GM23338 (cell line): ENCODE results near the gene TEPSIN. TPM values are rescaled to one million over a fixed set of nuclear protein-coding genes. Genes with fewer than 3 reads are reported as not detected.

Source experiments
- ATAC-seq: fragments of 200-7000 bp; cut with Tn5 transposase; 3 replicates; pipeline ENCODE4 v1.9.1; 2020
- DNase-seq: peaks from one replicate; pipeline ENCODE4 v3.0.0-alpha.2; 2015; ENCODE audit warnings: low spot score
- H2AFZ ChIP-seq: fragments of 200-600 bp; sonication (generic); 2 replicates; pipeline ENCODE4 v1.8.0; 2016; ENCODE audit warnings: antibody characterized with exemption, mild to moderate bottlenecking, moderate library complexity
- H3F3A ChIP-seq: fragments of 200-600 bp; sonication (generic); replicated peaks from 2 replicates; pipeline ENCODE4 v1.8.0; 2017; ENCODE audit warnings: antibody characterized with exemption, mixed run types, low read depth
- H3K27ac ChIP-seq: fragments of 200-600 bp; sonication (generic); 2 replicates; pipeline ENCODE4 v1.6.1; 2016; ENCODE audit warnings: low read depth
- H3K27me3 ChIP-seq: fragments of 200-600 bp; sonication (generic); 2 replicates; pipeline ENCODE4 v1.8.0; 2016; ENCODE audit warnings: mild to moderate bottlenecking, mixed run types, moderate library complexity; ENCODE audit not compliant: insufficient read depth
- H3K36me3 ChIP-seq: fragments of 200-600 bp; sonication (generic); 2 replicates; pipeline ENCODE4 v1.8.0; 2016; ENCODE audit warnings: mild to moderate bottlenecking; ENCODE audit not compliant: insufficient read depth
- H3K4me1 ChIP-seq: fragments of 200-600 bp; sonication (generic); 2 replicates; pipeline ENCODE4 v1.8.0; 2016; ENCODE audit warnings: mild to moderate bottlenecking, moderate library complexity; ENCODE audit not compliant: insufficient read depth
- H3K4me2 ChIP-seq: fragments of 200-600 bp; sonication (generic); 2 replicates; pipeline ENCODE4 v1.7.1; 2017; ENCODE audit warnings: mixed run types
- H3K4me3 ChIP-seq: fragments of 200-600 bp; sonication (generic); 2 replicates; pipeline ENCODE4 v1.6.1; 2016; ENCODE audit warnings: mixed run types
- H3K79me2 ChIP-seq: fragments of 200-600 bp; sonication (generic); replicated peaks from 2 replicates; pipeline ENCODE4 v1.8.0; 2017; ENCODE audit warnings: mild to moderate bottlenecking; ENCODE audit not compliant: insufficient read depth
- H3K9me2 ChIP-seq: fragments of 200-600 bp; sonication (generic); 2 replicates; pipeline ENCODE4 v1.8.0; 2017; ENCODE audit not compliant: insufficient read depth
- H4K20me1 ChIP-seq: fragments of 200-600 bp; sonication (generic); replicated peaks from 2 replicates; pipeline ENCODE4 v1.8.0; 2017; ENCODE audit warnings: mild to moderate bottlenecking; ENCODE audit not compliant: insufficient read depth
- H3K27ac Mint-ChIP-seq: 2 replicates; pipeline ENCODE4 v1.8.0; 2020; ENCODE audit warnings: inconsistent platforms, mild to moderate bottlenecking, moderate library complexity, mixed read lengths
- H3K27me3 Mint-ChIP-seq: 3 replicates; pipeline ENCODE4 v1.8.0; 2022; ENCODE audit warnings: low read depth, mild to moderate bottlenecking, moderate library complexity, mixed read lengths, inconsistent platforms; ENCODE audit not compliant: insufficient read depth, poor library complexity
- H3K36me3 Mint-ChIP-seq: 3 replicates; pipeline ENCODE4 v1.8.0; 2021; ENCODE audit warnings: low read depth, mild to moderate bottlenecking, inconsistent platforms, moderate library complexity, mixed read lengths
- H3K4me1 Mint-ChIP-seq: 3 replicates; pipeline ENCODE4 v1.8.0; 2020; ENCODE audit warnings: mild to moderate bottlenecking, inconsistent platforms, mixed read lengths
- H3K4me3 Mint-ChIP-seq: 3 replicates; pipeline ENCODE4 v1.8.0; 2021; ENCODE audit warnings: moderate library complexity, mild to moderate bottlenecking, inconsistent platforms, mixed read lengths
- H3K9me3 Mint-ChIP-seq: 3 replicates; pipeline ENCODE4 v1.8.0; 2020; ENCODE audit warnings: moderate library complexity, mild to moderate bottlenecking, inconsistent platforms, mixed read lengths
- CREB1 ChIP-seq: fragments of 250-450 bp; sonication (Bioruptor Pico); IDR thresholded peaks from 2 replicates; pipeline ENCODE4 v1.5.0; 2020; ENCODE audit warnings: low read depth, mild to moderate bottlenecking, moderate library complexity
- CTCF ChIP-seq, 2 experiments: fragments of 200-600 bp in 1 of 2; sonication (generic) in 1 of 2; conservative IDR thresholded peaks; 2 replicates each; pipeline versions ENCODE4 v1.5.1 to v1.6.1; 2016 to 2017; ENCODE audit warnings: antibody characterized with exemption in 2 of 2, low read depth in 2 of 2, mild to moderate bottlenecking in 2 of 2, moderate library complexity in 1 of 2
- EZH2 ChIP-seq: fragments of 200-600 bp; sonication (generic); IDR thresholded peaks from one replicate; pipeline ENCODE4 v1.8.0; 2017; ENCODE audit warnings: antibody characterized with exemption, mild to moderate bottlenecking, low read depth; ENCODE audit not compliant: unreplicated experiment
- EZH2phosphoT487 ChIP-seq: fragments of 200-600 bp; sonication (generic); IDR thresholded peaks from one replicate; pipeline ENCODE4 v1.8.1; 2018; ENCODE audit warnings: antibody characterized with exemption; ENCODE audit not compliant: unreplicated experiment
- JUNB ChIP-seq: IDR thresholded peaks from one replicate; pipeline ENCODE4 v1.6.1; 2016; ENCODE audit warnings: antibody characterized with exemption; ENCODE audit not compliant: unreplicated experiment
- NANOG ChIP-seq: IDR thresholded peaks from 2 replicates; pipeline ENCODE4 v1.6.1; 2016; ENCODE audit warnings: antibody characterized with exemption, borderline replicate concordance
- POLR2AphosphoS5 ChIP-seq: IDR thresholded peaks from 2 replicates; pipeline ENCODE4 v1.6.1; 2016; ENCODE audit warnings: antibody characterized with exemption, low read depth
- ZNF114 ChIP-seq: fragments of 250-450 bp; sonication (Bioruptor Pico); IDR thresholded peaks from 2 replicates; pipeline ENCODE4 v1.5.0; 2020; ENCODE audit warnings: mild to moderate bottlenecking, moderate library complexity
- ZNF331 ChIP-seq: fragments of 250-450 bp; sonication (Bioruptor Pico); IDR thresholded peaks from 2 replicates; pipeline ENCODE4 v1.5.0; 2020; ENCODE audit warnings: low read depth, mild to moderate bottlenecking, moderate library complexity
- polyA plus RNA-seq: library from polyadenylated mRNA; unstranded; fragments of >200 nt; fragmentation: Nextera tagmentation; extraction: Ambion mirVana; gene quantifications from 2 replicates; pipeline ENCODE4 v1.2.1, GENCODE V29; 2016
- total RNA-seq: library from RNA; depleted of rRNA; stranded (reverse); fragments of >200 nt; shearing (Covaris generic); gene quantifications from 2 replicates; pipeline ENCODE4 v1.2.3, GENCODE V29; 2014
- TF ChIP-seq, protein P1 (sequence below): IDR thresholded peaks from one replicate; pipeline ENCODE4 v1.6.1; 2018; ENCODE audit warnings: antibody characterized with exemption; ENCODE audit not compliant: unreplicated experiment

The TEPSIN gene
- total and polyA plus RNA-seq, 2 experiments from 2014 or later: 4.4 to 25.3 TPM

GRCh38 chr17:81218991-81219390 lies 19.9 kb downstream of the TEPSIN start:
- DNase-seq (no peak), ATAC-seq (no peak)
- H3K4me1 ChIP-seq: peaks cover 13% of the 10 kb centered on the region
- H4K20me1 ChIP-seq: peaks cover 6% of the 10 kb centered on the region
- H3K9me2 ChIP-seq: no peaks in the 10 kb centered on the region
- 0 out of 2 replicates have a peak, but pooled peaks cover 1% of the 10 kb centered on the region for H3K27me3 ChIP-seq
- peaks cover 4% of the 10 kb centered on the region for H3K27me3 Mint-ChIP-seq
- no peak overlapping the region for H3K4me3 ChIP-seq
- no peaks in the 10 kb centered on the region for H3F3A ChIP-seq
- no peak overlapping the region for H3K27ac Mint-ChIP-seq
- no peaks in the 10 kb centered on the region for H3K9me3 Mint-ChIP-seq
- TF ChIP-seq EZH2phosphoT487: no peak
- TF ChIP-seq ZNF331 (CRISPR knock-in tag): no peak
- no peak for TF ChIP-seq EZH2
- no peak for TF ChIP-seq NANOG
- no peak for TF ChIP-seq CTCF (conservative IDR thresholded peaks at IDR 0.05; ENCODE audit: low read depth in 2 of 2)
- no peak for TF ChIP-seq JUNB
- no peak for TF ChIP-seq POLR2AphosphoS5
- TF ChIP-seq, protein P1, sequence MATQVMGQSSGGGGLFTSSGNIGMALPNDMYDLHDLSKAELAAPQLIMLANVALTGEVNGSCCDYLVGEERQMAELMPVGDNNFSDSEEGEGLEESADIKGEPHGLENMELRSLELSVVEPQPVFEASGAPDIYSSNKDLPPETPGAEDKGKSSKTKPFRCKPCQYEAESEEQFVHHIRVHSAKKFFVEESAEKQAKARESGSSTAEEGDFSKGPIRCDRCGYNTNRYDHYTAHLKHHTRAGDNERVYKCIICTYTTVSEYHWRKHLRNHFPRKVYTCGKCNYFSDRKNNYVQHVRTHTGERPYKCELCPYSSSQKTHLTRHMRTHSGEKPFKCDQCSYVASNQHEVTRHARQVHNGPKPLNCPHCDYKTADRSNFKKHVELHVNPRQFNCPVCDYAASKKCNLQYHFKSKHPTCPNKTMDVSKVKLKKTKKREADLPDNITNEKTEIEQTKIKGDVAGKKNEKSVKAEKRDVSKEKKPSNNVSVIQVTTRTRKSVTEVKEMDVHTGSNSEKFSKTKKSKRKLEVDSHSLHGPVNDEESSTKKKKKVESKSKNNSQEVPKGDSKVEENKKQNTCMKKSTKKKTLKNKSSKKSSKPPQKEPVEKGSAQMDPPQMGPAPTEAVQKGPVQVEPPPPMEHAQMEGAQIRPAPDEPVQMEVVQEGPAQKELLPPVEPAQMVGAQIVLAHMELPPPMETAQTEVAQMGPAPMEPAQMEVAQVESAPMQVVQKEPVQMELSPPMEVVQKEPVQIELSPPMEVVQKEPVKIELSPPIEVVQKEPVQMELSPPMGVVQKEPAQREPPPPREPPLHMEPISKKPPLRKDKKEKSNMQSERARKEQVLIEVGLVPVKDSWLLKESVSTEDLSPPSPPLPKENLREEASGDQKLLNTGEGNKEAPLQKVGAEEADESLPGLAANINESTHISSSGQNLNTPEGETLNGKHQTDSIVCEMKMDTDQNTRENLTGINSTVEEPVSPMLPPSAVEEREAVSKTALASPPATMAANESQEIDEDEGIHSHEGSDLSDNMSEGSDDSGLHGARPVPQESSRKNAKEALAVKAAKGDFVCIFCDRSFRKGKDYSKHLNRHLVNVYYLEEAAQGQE: no peak
- no peak for TF ChIP-seq ZNF114 (CRISPR knock-in tag)
- no peak for TF ChIP-seq CREB1 (CRISPR knock-in tag)
- no peaks in the 10 kb centered on the region for H3K36me3 ChIP-seq
- no peak overlapping the region for H2AFZ ChIP-seq
- no peak overlapping the region for H3K27ac ChIP-seq
- no peak overlapping the region for H3K4me3 Mint-ChIP-seq
- H3K4me2 ChIP-seq: no peak overlapping the region
- H3K79me2 ChIP-seq: peaks cover 44% of the 10 kb centered on the region
- H3K36me3 Mint-ChIP-seq: no peaks in the 10 kb centered on the region; the same call in 1 of the 3 replicates
- peaks cover 14% of the 10 kb centered on the region for H3K4me1 Mint-ChIP-seq

- no peak for DNase-seq
- no peak for ATAC-seq
- Mint-ChIP-seq H3K9me3 (no peaks in the 10 kb centered on the region), H3K36me3 (no peaks in the 10 kb centered on the region; the same call in 1 of the 3 replicates), H3K4me3 (no peak overlapping the region), H3K27ac (no peak overlapping the region), H3K4me1 (peaks cover 9% of the 10 kb centered on the region), H3K27me3 (peaks cover 5% of the 10 kb centered on the region)
- Histone ChIP-seq H4K20me1 (peaks cover 8% of the 10 kb centered on the region), H3K4me1 (peaks cover 9% of the 10 kb centered on the region; the same call in 1 of the 2 replicates), H3K27ac (no peak overlapping the region), H2AFZ (no peak overlapping the region), H3F3A (no peaks in the 10 kb centered on the region), H3K4me2 (no peak overlapping the region), H3K36me3 (no peaks in the 10 kb centered on the region), H3K9me2 (no peaks in the 10 kb centered on the region), H3K4me3 (no peak overlapping the region), H3K27me3 (no peaks in the 10 kb centered on the region), H3K79me2 (peaks cover 50% of the 10 kb centered on the region)
- TF ChIP-seq POLR2AphosphoS5: no peak
These were observed 20.4 kb downstream of the TEPSIN start for GRCh38 chr17:81218459-81218858.
